PFSK-1 (cell line): Measurements from ENCODE around the gene TCP11L1.

Source experiments
- FOXP2 ChIP-seq: optimal IDR thresholded peaks from 2 replicates; pipeline ENCODE3; 2011; ENCODE audit warnings: borderline replicate concordance, control low read depth, inconsistent platforms; ENCODE audit not compliant: insufficient read depth; ENCODE audit errors: extremely low read length, extremely low read depth
- POLR2AphosphoS5 ChIP-seq: IDR thresholded peaks from 2 replicates; pipeline ENCODE4 v1.6.1; 2012; ENCODE audit warnings: low read depth, mild to moderate bottlenecking, control low read depth, low read length, moderate library complexity
- SIN3A ChIP-seq: IDR thresholded peaks from 2 replicates; pipeline ENCODE4 v1.6.1; 2012; ENCODE audit warnings: mild to moderate bottlenecking, low read length, moderate library complexity, borderline replicate concordance; ENCODE audit not compliant: insufficient read depth
- TAF1 ChIP-seq: IDR thresholded peaks from 2 replicates; pipeline ENCODE4 v1.6.1; 2012; ENCODE audit warnings: low read length, control low read depth, borderline replicate concordance; ENCODE audit not compliant: insufficient read depth
- TF ChIP-seq, protein P1 (sequence below), 2 experiments: IDR thresholded peaks; 2 replicates each; pipeline versions ENCODE4 v1.6.1 to v1.8.0; 2011 to 2012; ENCODE audit warnings: low read depth in 2 of 2, low read length in 2 of 2, control low read depth in 1 of 2, inconsistent platforms in 1 of 2, mild to moderate bottlenecking in 1 of 2, moderate library complexity in 1 of 2; ENCODE audit not compliant: insufficient read depth in 1 of 2

Gene TCP11L1

DNA sequence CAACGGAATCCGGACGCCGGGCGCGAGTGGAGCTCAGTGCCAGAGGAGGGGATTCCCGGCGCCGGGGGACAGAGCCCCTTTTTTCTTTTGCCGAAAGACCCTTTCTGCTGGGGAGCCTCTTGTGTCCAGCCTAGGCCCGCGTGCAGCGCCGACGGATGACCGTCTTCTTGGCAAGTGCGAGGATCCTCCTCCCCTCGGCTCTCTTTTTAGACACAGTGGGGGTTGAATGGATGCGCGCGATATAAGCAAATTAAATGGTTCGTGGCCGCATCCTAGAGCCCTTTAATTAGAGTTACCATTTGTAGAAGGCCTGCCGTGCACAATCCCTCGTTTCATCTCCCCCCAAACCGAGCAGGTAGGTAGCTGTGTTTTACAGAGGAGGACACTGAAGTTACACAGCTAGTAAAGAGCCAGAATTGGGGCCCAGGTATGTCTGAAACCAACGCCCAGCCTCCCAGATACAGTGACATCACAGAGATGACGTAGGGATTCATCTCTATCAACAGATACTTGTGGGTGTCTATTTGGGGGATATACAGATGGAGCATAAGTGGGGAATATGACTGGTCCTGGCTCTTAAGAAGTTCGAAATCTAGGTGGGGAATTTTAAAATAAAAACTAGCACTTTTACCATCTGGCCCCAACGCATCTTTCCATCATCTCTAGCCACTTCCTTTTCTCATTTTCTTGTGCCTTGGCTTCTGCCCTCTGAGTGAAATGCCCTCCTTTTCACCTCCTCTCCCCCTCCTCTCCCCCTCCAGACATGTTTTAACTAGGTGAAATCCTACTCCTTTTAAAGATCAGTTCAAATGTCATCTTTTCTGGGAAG, 875 bp downstream of the TCP11L1 start:
- TF ChIP-seq, protein P1, sequence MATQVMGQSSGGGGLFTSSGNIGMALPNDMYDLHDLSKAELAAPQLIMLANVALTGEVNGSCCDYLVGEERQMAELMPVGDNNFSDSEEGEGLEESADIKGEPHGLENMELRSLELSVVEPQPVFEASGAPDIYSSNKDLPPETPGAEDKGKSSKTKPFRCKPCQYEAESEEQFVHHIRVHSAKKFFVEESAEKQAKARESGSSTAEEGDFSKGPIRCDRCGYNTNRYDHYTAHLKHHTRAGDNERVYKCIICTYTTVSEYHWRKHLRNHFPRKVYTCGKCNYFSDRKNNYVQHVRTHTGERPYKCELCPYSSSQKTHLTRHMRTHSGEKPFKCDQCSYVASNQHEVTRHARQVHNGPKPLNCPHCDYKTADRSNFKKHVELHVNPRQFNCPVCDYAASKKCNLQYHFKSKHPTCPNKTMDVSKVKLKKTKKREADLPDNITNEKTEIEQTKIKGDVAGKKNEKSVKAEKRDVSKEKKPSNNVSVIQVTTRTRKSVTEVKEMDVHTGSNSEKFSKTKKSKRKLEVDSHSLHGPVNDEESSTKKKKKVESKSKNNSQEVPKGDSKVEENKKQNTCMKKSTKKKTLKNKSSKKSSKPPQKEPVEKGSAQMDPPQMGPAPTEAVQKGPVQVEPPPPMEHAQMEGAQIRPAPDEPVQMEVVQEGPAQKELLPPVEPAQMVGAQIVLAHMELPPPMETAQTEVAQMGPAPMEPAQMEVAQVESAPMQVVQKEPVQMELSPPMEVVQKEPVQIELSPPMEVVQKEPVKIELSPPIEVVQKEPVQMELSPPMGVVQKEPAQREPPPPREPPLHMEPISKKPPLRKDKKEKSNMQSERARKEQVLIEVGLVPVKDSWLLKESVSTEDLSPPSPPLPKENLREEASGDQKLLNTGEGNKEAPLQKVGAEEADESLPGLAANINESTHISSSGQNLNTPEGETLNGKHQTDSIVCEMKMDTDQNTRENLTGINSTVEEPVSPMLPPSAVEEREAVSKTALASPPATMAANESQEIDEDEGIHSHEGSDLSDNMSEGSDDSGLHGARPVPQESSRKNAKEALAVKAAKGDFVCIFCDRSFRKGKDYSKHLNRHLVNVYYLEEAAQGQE (IDR thresholded peaks at IDR 0.05; ENCODE audit: insufficient read depth in 1 of 2, low read depth in 2 of 2, low read length in 2 of 2) = no peak
- TF ChIP-seq SIN3A (peak; percentile 97; the same call in 1 of the 2 replicates), POLR2AphosphoS5 (no peak), TAF1 (no peak)

DNA sequence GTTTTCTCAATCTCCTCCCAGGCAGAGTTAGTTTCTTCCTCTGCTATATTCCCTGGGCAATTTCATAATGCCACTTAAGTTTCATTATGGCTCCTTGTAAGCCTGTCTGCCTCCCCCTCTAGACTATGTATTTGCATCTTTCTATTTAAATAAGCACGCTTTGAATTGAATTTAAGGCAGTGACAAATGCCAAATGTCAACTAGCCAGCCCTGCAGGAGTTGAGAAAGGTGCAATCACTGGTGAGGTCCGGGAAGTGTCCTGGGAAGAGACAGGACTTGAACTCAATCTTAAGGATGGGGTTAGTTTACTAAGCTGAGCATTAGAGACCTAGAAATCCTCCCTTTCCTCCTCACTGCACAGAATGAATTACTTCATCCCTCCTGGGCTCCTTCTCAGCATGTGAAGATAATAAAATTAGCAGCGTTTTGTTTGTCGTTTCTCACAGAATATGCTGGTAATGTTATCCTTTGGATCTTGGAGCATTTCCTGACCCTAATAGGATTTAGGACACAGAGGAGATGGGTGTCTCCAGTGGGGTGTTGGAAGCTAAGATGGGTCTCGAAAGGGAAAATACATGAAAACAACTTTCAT, 1.6 kb downstream of the TCP11L1 start:
- TF ChIP-seq FOXP2 = no peak
- no peak for TF ChIP-seq TAF1
- TF ChIP-seq POLR2AphosphoS5 = no peak
- TF ChIP-seq SIN3A = no peak
- TF ChIP-seq, protein P1 (IDR thresholded peaks at IDR 0.05; ENCODE audit: insufficient read depth in 1 of 2, low read depth in 2 of 2, low read length in 2 of 2) = no peak

DNA sequence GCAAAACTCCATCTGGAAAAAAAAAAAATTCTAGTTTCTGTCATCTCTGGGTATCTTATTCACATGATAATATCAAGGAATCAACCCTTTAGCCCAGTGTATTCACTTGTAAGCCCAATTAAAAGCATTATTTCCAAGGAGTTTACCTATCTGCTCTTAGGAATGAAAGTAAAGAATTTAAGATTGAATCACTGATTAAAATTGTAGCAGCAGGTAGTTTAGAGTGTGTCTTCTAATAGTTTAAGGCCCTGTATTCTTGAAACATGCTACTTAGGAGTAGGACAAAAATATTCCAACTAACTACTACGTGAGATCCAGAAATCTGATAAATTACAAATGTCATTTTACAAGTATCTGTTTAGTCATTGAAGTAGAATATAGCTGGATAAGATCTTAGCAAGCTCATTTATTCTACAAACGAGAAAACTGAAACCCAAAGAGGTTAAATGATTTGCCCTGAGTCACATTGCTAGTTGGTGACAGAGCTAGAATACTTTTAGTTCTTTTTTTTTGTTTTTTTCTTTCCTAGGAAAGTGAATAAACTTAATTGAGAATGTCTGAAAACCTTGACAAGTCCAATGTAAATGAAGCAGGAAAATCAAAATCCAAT, 4.0 kb downstream of the TCP11L1 start:
- TF ChIP-seq FOXP2 = no peak
- no peak for TF ChIP-seq TAF1
- no peak for TF ChIP-seq POLR2AphosphoS5
- TF ChIP-seq SIN3A = no peak
- TF ChIP-seq, protein P1 (IDR thresholded peaks at IDR 0.05; ENCODE audit: insufficient read depth in 1 of 2, low read depth in 2 of 2, low read length in 2 of 2) = no peak

DNA sequence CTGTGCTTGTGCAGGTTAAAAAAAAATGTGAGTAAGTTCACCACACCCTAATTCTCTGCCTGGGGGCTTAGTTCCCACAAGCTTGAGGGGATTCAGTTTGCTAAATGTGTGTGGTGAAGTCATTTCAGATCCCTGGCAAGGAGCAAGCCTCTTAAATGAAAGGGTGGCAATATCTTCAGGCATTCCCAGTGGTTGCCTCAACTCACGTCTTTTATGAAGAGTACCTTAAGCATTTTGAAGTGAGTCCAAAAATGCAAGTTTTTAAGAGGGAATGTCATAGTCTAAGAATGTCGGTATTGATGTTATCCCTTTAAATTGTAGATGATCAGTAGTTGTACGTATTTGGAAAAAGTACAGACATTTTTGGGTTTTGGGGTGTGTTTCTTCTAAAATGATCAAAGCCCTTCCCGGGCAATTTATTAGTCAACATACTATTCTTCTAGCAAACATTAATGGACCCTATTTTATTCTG, 4.9 kb downstream of the TCP11L1 start:
- TF ChIP-seq FOXP2 (no peak), TAF1 (no peak), SIN3A (no peak)

DNA sequence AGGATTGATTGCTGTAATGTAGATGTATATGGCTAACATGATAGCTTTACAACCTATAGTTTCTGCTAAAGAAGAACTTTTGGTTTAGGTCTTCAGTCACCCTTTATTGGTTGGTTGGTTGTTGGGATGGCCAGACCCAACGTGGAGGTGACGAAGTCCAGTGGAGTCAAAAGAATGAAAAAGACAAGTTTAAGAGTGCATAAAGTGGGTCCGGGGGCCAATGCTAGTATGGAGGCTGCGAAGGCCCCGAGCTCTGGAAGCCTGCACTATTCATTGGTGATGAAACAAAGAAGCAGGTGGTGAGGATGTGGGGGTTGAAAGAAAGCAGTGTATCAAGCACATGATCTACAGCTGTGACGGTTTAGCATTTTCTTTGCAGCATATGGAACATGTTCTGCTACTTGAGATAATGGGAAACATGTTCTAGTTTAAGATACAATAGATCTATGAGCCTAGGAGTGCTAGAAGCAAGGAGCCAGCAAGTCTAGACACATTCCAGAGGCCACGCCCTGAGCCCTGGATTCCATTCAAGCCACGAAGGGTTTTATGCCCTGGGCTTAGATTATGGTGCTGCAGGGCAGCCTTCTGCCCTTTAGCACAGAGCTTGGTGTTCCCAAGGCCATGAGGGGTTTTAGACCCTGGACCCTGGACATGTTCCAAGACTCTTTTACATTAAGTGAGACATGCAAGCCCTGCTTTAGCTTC, 6.3 kb downstream of the TCP11L1 start:
- TF ChIP-seq FOXP2 (no peak), SIN3A (no peak), TAF1 (no peak), POLR2AphosphoS5 (no peak)
- TF ChIP-seq, protein P1 (IDR thresholded peaks at IDR 0.05; ENCODE audit: insufficient read depth in 1 of 2, low read depth in 2 of 2, low read length in 2 of 2) = no peak
